ENCODE data around the gene ASXL2. TPM values are rescaled to one million over a fixed set of nuclear protein-coding genes. Genes with fewer than 3 reads are reported as not detected.

The ASXL2 gene
- total and polyA plus RNA-seq, 2 of the 13 experiments (the other 11 are each of a cell fraction or from before 2014, with no cell fraction given): 12.1 to 19.2 TPM

DNA sequence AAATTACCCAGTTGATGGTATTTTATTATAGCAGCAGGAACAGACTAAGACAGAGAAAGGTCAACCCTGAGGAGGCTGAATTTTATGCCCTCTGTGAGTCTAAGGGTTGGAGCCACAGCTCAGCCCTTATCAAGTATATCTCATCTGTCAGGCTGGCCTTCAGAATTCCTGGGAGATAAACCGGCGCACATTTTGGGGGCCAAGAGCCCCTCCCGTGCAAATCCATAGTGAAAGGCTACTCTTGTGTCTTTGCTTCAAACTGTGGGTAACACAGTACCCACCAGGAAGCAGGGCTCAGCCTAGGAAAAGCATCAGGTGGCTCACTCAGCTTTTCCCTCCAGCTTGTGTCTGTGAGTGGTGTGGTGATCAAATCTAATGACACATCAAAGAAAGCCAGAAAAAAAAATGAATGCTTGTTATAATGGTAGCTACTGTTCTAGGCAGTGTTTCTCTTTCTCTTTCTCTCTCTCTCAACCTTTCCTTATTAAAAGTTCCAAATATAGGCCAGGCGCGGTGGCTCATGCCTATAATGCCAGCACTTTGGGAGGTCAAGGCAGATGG is 25.0 kb upstream of the ASXL2 start:
- H2AFZ ChIP-seq (ENCODE audit: low read length): no peak overlapping the region
- in situ Hi-C loops (cut with HindIII; ENCODE audit: extremely low pct_ligation_motif_present, low pct_unique_long_range_greater_than_20kb): no loop called here
- H3K27me3 ChIP-seq (ENCODE audit: control insufficient read depth in 1 of 2, insufficient read depth in 2 of 2, low read length in 2 of 2): no peaks in the 10 kb centered on the region
- FAIRE-seq (no peak), ATAC-seq (no peak; the same call in 2 of the 3 replicates), DNase-seq (ENCODE audit: low spot score) (no peak)
- no peak overlapping the region for H3K4me3 ChIP-seq (replicated peaks in 1 of 3; ENCODE audit: insufficient read depth in 1 of 3, low read depth in 2 of 3, low read length in 3 of 3)
- CTCF ChIA-PET (ENCODE audit: low intra/inter-chr PET ratio, low total read pairs): no interaction called here
- H3K27ac ChIP-seq (ENCODE audit: extremely low read length, insufficient read depth, low read length): no peak overlapping the region
- no TSS peak for BruUV-seq (replicated peaks)
- intact Hi-C loops (cut with micrococcal nuclease; ENCODE audit: unreplicated experiment): no loop called here
- H3K9ac ChIP-seq (ENCODE audit: insufficient read depth, low read depth, low read length): peak overlapping the region; percentile 17; the same call in 1 of the 2 replicates
- POLR2A ChIA-PET: interaction anchor here (1.2 to 1.3 kb wide), 2 partner anchors 20 to 24 kb away, joined by 4 to 5 read pairs; partner anchors contain the start of gene ASXL2
- no peaks in the 10 kb centered on the region for H3K9me3 ChIP-seq (ENCODE audit: low read length)
- WGBS (ENCODE audit: low lambda C conversion rate): 41% methylated on average over 5 of the region's 5 CpGs
- no peaks in the 10 kb centered on the region for H4K20me1 ChIP-seq (ENCODE audit: insufficient read depth, low read length)
- TF ChIP-seq, protein P1, sequence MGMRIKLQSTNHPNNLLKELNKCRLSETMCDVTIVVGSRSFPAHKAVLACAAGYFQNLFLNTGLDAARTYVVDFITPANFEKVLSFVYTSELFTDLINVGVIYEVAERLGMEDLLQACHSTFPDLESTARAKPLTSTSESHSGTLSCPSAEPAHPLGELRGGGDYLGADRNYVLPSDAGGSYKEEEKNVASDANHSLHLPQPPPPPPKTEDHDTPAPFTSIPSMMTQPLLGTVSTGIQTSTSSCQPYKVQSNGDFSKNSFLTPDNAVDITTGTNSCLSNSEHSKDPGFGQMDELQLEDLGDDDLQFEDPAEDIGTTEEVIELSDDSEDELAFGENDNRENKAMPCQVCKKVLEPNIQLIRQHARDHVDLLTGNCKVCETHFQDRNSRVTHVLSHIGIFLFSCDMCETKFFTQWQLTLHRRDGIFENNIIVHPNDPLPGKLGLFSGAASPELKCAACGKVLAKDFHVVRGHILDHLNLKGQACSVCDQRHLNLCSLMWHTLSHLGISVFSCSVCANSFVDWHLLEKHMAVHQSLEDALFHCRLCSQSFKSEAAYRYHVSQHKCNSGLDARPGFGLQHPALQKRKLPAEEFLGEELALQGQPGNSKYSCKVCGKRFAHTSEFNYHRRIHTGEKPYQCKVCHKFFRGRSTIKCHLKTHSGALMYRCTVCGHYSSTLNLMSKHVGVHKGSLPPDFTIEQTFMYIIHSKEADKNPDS (CRISPR knock-in tag; IDR thresholded peaks at IDR 0.05): no peak
- no peaks in the 10 kb centered on the region for H3K36me3 ChIP-seq (replicated peaks in 1 of 2; ENCODE audit: control insufficient read depth in 1 of 2, insufficient read depth in 2 of 2, low read length in 2 of 2)
- no peak overlapping the region; the same call in 1 of the 2 replicates for H3K4me2 ChIP-seq (ENCODE audit: low read depth, low read length)
- H3K79me2 ChIP-seq (ENCODE audit: insufficient read depth, low read length): no peaks in the 10 kb centered on the region
- no peaks in the 10 kb centered on the region for H3K4me1 ChIP-seq (ENCODE audit: insufficient read depth, low read length)

- POLR2A ChIA-PET: interaction anchor here (0.6 kb wide), 1 partner anchor 517 kb away, joined by 3 read pairs; no protein-coding TSS in a partner anchor
- in situ Hi-C loops (cut with HindIII; ENCODE audit: extremely low pct_ligation_motif_present, low pct_unique_long_range_greater_than_20kb): no loop called here
- Histone ChIP-seq H3K4me3 (replicated peaks in 1 of 3; ENCODE audit: insufficient read depth in 1 of 3, low read depth in 2 of 3, low read length in 3 of 3) (no peak overlapping the region), H3K79me2 (ENCODE audit: insufficient read depth, low read length) (no peaks in the 10 kb centered on the region), H3K4me2 (ENCODE audit: low read depth, low read length) (no peak overlapping the region), H3K27ac (ENCODE audit: extremely low read length, insufficient read depth, low read length) (no peak overlapping the region), H3K9me3 (ENCODE audit: low read length) (no peaks in the 10 kb centered on the region), H3K4me1 (ENCODE audit: insufficient read depth, low read length) (peaks cover 15% of the 10 kb centered on the region), H2AFZ (ENCODE audit: low read length) (no peak overlapping the region), H4K20me1 (ENCODE audit: insufficient read depth, low read length) (no peaks in the 10 kb centered on the region), H3K9ac (ENCODE audit: insufficient read depth, low read depth, low read length) (no peak overlapping the region), H3K27me3 (ENCODE audit: control insufficient read depth in 1 of 2, insufficient read depth in 2 of 2, low read length in 2 of 2) (no peaks in the 10 kb centered on the region), H3K36me3 (replicated peaks in 1 of 2; ENCODE audit: control insufficient read depth in 1 of 2, insufficient read depth in 2 of 2, low read length in 2 of 2) (no peaks in the 10 kb centered on the region)
- WGBS (ENCODE audit: low lambda C conversion rate): 60% methylated on average over 11 of the region's 11 CpGs
- CTCF ChIA-PET (ENCODE audit: low intra/inter-chr PET ratio, low total read pairs): no interaction called here
- DNase-seq (ENCODE audit: low spot score) (no peak), FAIRE-seq (no peak), ATAC-seq (0 out of 3 replicates have a peak, but pooled peaks have one; percentile 16)
- intact Hi-C loops (cut with micrococcal nuclease; ENCODE audit: unreplicated experiment): no loop called here
- TF ChIP-seq SRSF9 (IDR thresholded peaks at IDR 0.05; ENCODE audit: borderline replicate concordance, insufficient read depth, low read depth, low read length, poor library complexity, severe bottlenecking) (no peak), MEIS2 (CRISPR knock-in tag; IDR thresholded peaks at IDR 0.05) (no peak), ZHX1 (CRISPR knock-in tag; IDR thresholded peaks at IDR 0.05; ENCODE audit: low read depth) (no peak), AKAP8 (CRISPR knock-in tag; IDR thresholded peaks at IDR 0.05) (no peak), ZNF484 (CRISPR knock-in tag; IDR thresholded peaks at IDR 0.05; ENCODE audit: borderline replicate concordance, low read depth) (no peak)
- TF ChIP-seq, protein P2, sequence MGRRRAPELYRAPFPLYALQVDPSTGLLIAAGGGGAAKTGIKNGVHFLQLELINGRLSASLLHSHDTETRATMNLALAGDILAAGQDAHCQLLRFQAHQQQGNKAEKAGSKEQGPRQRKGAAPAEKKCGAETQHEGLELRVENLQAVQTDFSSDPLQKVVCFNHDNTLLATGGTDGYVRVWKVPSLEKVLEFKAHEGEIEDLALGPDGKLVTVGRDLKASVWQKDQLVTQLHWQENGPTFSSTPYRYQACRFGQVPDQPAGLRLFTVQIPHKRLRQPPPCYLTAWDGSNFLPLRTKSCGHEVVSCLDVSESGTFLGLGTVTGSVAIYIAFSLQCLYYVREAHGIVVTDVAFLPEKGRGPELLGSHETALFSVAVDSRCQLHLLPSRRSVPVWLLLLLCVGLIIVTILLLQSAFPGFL (CRISPR knock-in tag; IDR thresholded peaks at IDR 0.05): no peak
- TF ChIP-seq, protein P1 (CRISPR knock-in tag; IDR thresholded peaks at IDR 0.05): no peak
- no TSS peak for BruUV-seq (replicated peaks)
Measured at GRCh38 chr2:25899404-25899970, 21.2 kb upstream of the ASXL2 start.
